Mesenteric fat pad (tissue), 1 donor: ENCODE data around the gene RSPH6A. TPM values are rescaled to one million over a fixed set of nuclear protein-coding genes. Genes with fewer than 3 reads are reported as not detected.
"Not testable (repeated sequence)": the region's sequence is repeated elsewhere in the genome, so short reads cannot be mapped to it uniquely, and the experiment has no call there.

ENCODE experiments used
- DNase-seq: peaks from one replicate; pipeline ENCODE4 v3.0.0-alpha.2; 2020; ENCODE audit warnings: low spot score
- total RNA-seq: library from RNA; stranded (reverse); fragmentation: NEBNext Ultra II Directional; extraction: Animal tissue kit (Norgen Biotek cat#: 25700); gene quantifications from one replicate; pipeline ENCODE4 v1.2.1, GENCODE V29; 2021
- donor health status: DM: yes; HTN: yes; CAD: no.

RSPH6A gene
- total RNA-seq, 1 donor from 2014 or later: not detected

- DNase-seq: no peak
These were observed 48.2 kb downstream of the RSPH6A start for GRCh38 chr19:45766869-45767346.

GRCh38 chr19:45766296-45766868, 48.7 kb downstream of the RSPH6A start:
- DNase-seq: no peak

- DNase-seq: no peak
These were observed 49.3 kb downstream of the RSPH6A start for GRCh38 chr19:45765702-45766295.

- DNase-seq: no peak
These were observed 50.0 kb downstream of the RSPH6A start for GRCh38 chr19:45764945-45765701.

GRCh38 chr19:45764475-45764874, 50.6 kb downstream of the RSPH6A start:
- DNase-seq: no peak

- DNase-seq: no peak
These were observed 51.3 kb downstream of the RSPH6A start for GRCh38 chr19:45763691-45764294.

GRCh38 chr19:45762870-45763631, 52.1 kb downstream of the RSPH6A start:
- DNase-seq: no peak

- DNase-seq: no peak
These were observed 53.4 kb downstream of the RSPH6A start for GRCh38 chr19:45761714-45762113.

- no peak for DNase-seq
These were observed 56.2 kb downstream of the RSPH6A start for GRCh38 chr19:45758921-45759320.

GRCh38 chr19:45757695-45758094, 57.4 kb downstream of the RSPH6A start:
- DNase-seq: no peak

- no peak for DNase-seq
These were observed 60.8 kb downstream of the RSPH6A start for GRCh38 chr19:45754323-45754722.

GRCh38 chr19:45753548-45753947, 61.6 kb downstream of the RSPH6A start:
- DNase-seq: no peak

- no peak for DNase-seq
These were observed 62.5 kb downstream of the RSPH6A start for GRCh38 chr19:45752639-45753038.

- DNase-seq: not testable (repeated sequence)
These were observed 63.6 kb downstream of the RSPH6A start for GRCh38 chr19:45751483-45751882.

- DNase-seq: no peak
These were observed 67.6 kb downstream of the RSPH6A start for GRCh38 chr19:45747513-45747912.

- DNase-seq: no peak
These were observed 68.2 kb downstream of the RSPH6A start for GRCh38 chr19:45746866-45747265.

Other genes with a start within 250 kb of the RSPH6A start
- 12.5 TPM for gene OPA3, start 230.5 kb downstream of the RSPH6A start, total RNA-seq
- gene GPR4, start 213.1 kb downstream of the RSPH6A start, total RNA-seq: 32.7 TPM
- gene EML2, start 175.9 kb downstream of the RSPH6A start, total RNA-seq: 33.6 TPM
- 7.1 TPM for gene GIPR, start 147.1 kb downstream of the RSPH6A start, total RNA-seq
- 239 TPM for gene SNRPD2, start 123.4 kb downstream of the RSPH6A start, total RNA-seq
- gene QPCTL, start 122.6 kb downstream of the RSPH6A start, total RNA-seq: 7.7 TPM
- gene FBXO46, start 84.4 kb downstream of the RSPH6A start, total RNA-seq: 12.8 TPM
- gene MEIOSIN, start 81.9 kb downstream of the RSPH6A start, total RNA-seq: not detected
- gene SIX5, start 46.1 kb downstream of the RSPH6A start, total RNA-seq: 18.0 TPM
- gene DMPK, start 32.8 kb downstream of the RSPH6A start, total RNA-seq: 37.5 TPM
- 57.2 TPM for gene DMWD, start 22.5 kb downstream of the RSPH6A start, total RNA-seq
- gene SYMPK, start 47.8 kb upstream of the RSPH6A start, total RNA-seq: 52.8 TPM
- not detected for gene FOXA3, start 49.0 kb upstream of the RSPH6A start, total RNA-seq
- gene IRF2BP1, start 70.8 kb upstream of the RSPH6A start, total RNA-seq: 14.0 TPM
- gene MYPOP, start 87.3 kb upstream of the RSPH6A start, total RNA-seq: 10.2 TPM
- gene NANOS2, start 99.5 kb upstream of the RSPH6A start, total RNA-seq: not detected
- gene NOVA2, start 158.6 kb upstream of the RSPH6A start, total RNA-seq: 15.4 TPM
- 9.8 TPM for gene CCDC61, start 180.2 kb upstream of the RSPH6A start, total RNA-seq
- gene PGLYRP1, start 207.7 kb upstream of the RSPH6A start, total RNA-seq: 1.6 TPM
- gene IGFL4, start 225.7 kb upstream of the RSPH6A start, total RNA-seq: not detected